ENCODE results near the gene ABCF2. TPM values are rescaled to one million over a fixed set of nuclear protein-coding genes. Genes with fewer than 3 reads are reported as not detected.

The ABCF2 gene
- total RNA-seq, 4 donors from 2014 or later: 30.5 to 43.1 (median 36.5) TPM

- 87% methylated on average over 3 of the region's 9 CpGs; no CpG with 5 or more reads in 1 of the 2 donors for WGBS, 2 donors (ENCODE audit: low coverage in 1 of 2)
- Histone ChIP-seq H3K4me1 (peaks cover 0 to 43% (median 20%) of the 10 kb centered on the region in 3 donors), H3K36me3 (peaks cover 0 to 59% of the 10 kb centered on the region in 2 donors), H3K4me3 (no peak overlapping the region), H3K27ac (no peak overlapping the region), H3K27me3 (peaks cover 12% of the 10 kb centered on the region), H3K9me3 (no peaks in the 10 kb centered on the region)
- no peak for ATAC-seq
- TF ChIP-seq POLR2AphosphoS5 (IDR thresholded peaks at IDR 0.05): no peak
- no peak for TF ChIP-seq POLR2A (IDR thresholded peaks at IDR 0.05)
- no peak for TF ChIP-seq EP300 (IDR thresholded peaks at IDR 0.05)
- TF ChIP-seq CTCF (IDR thresholded peaks at IDR 0.05): no peak
Observed at GRCh38 chr7:151241755-151242096, 14.7 kb upstream of the ABCF2 start.

GRCh38 chr7:151240942-151241754, 14.1 kb upstream of the ABCF2 start:
- Histone ChIP-seq H3K36me3 (peaks cover 0 to 65% of the 10 kb centered on the region in 2 donors), H3K27ac (no peak overlapping the region), H3K27me3 (peaks cover 12% of the 10 kb centered on the region), H3K4me1 (peaks cover 0 to 37% (median 15%) of the 10 kb centered on the region in 3 donors), H3K9me3 (no peaks in the 10 kb centered on the region), H3K4me3 (no peak overlapping the region)
- no peak for ATAC-seq
- 63 to 85% methylated on average over 2 to 4 of the region's 7 CpGs for WGBS, 2 donors (ENCODE audit: low coverage in 1 of 2)
- no peak for TF ChIP-seq POLR2A (IDR thresholded peaks at IDR 0.05)
- no peak for TF ChIP-seq CTCF (IDR thresholded peaks at IDR 0.05)
- TF ChIP-seq EP300 (IDR thresholded peaks at IDR 0.05): no peak
- no peak for TF ChIP-seq POLR2AphosphoS5 (IDR thresholded peaks at IDR 0.05)

- 64 to 83% methylated on average over 3 to 4 of the region's 4 CpGs for WGBS, 2 donors (ENCODE audit: low coverage in 1 of 2)
Observed at GRCh38 chr7:151240536-151240935, 13.5 kb upstream of the ABCF2 start.

GRCh38 chr7:151239837-151240459, 12.9 kb upstream of the ABCF2 start:
- 30 to 40% methylated on average over 1 to 4 of the region's 11 CpGs for WGBS, 2 donors (ENCODE audit: low coverage in 1 of 2)
- Histone ChIP-seq H3K4me1 (peaks cover 0 to 25% (median 4%) of the 10 kb centered on the region in 3 donors), H3K27ac (peak overlapping the region in 1 of 4 donors; percentile 24), H3K4me3 (no peak overlapping the region), H3K36me3 (peaks cover 0 to 77% of the 10 kb centered on the region in 2 donors), H3K27me3 (peaks cover 4% of the 10 kb centered on the region), H3K9me3 (no peaks in the 10 kb centered on the region)
- ATAC-seq: no peak
- TF ChIP-seq POLR2A (IDR thresholded peaks at IDR 0.05): no peak
- TF ChIP-seq EP300 (IDR thresholded peaks at IDR 0.05): no peak
- no peak for TF ChIP-seq POLR2AphosphoS5 (IDR thresholded peaks at IDR 0.05)

More at GRCh38 chr7:151240536-151240935, 13.5 kb upstream of the ABCF2 start:
- Histone ChIP-seq H3K4me1 (peaks cover 0 to 31% (median 9%) of the 10 kb centered on the region in 3 donors), H3K36me3 (peaks cover 0 to 71% of the 10 kb centered on the region in 2 donors), H3K27ac (peak overlapping the region in 1 of 4 donors; percentile 24), H3K27me3 (peaks cover 10% of the 10 kb centered on the region), H3K9me3 (no peaks in the 10 kb centered on the region), H3K4me3 (no peak overlapping the region)
- TF ChIP-seq POLR2A (IDR thresholded peaks at IDR 0.05) (no peak), POLR2AphosphoS5 (IDR thresholded peaks at IDR 0.05) (no peak), CTCF (IDR thresholded peaks at IDR 0.05) (no peak), EP300 (IDR thresholded peaks at IDR 0.05) (no peak)
- ATAC-seq: no peak

GRCh38 chr7:151238924-151239836, 12.2 kb upstream of the ABCF2 start:
- Histone ChIP-seq H3K4me3 (no peak overlapping the region), H3K4me1 (peaks cover 0 to 18% (median 1%) of the 10 kb centered on the region in 3 donors), H3K27ac (no peak overlapping the region), H3K9me3 (no peaks in the 10 kb centered on the region), H3K27me3 (no peaks in the 10 kb centered on the region), H3K36me3 (peaks cover 0 to 81% of the 10 kb centered on the region in 2 donors)
- 75 to 96% methylated on average over 3 to 4 of the region's 25 CpGs for WGBS, 2 donors (ENCODE audit: low coverage in 1 of 2)
- no peak for TF ChIP-seq CTCF (IDR thresholded peaks at IDR 0.05)
- no peak for TF ChIP-seq POLR2AphosphoS5 (IDR thresholded peaks at IDR 0.05)
- no peak for TF ChIP-seq EP300 (IDR thresholded peaks at IDR 0.05)
- no peak for TF ChIP-seq POLR2A (IDR thresholded peaks at IDR 0.05)
- no peak for ATAC-seq

Data from gastroesophageal sphincter (tissue), 4 donors.